Smooth muscle cell (in vitro differentiated cells): ENCODE measurements around the gene SORCS2. TPM values are rescaled to one million over a fixed set of nuclear protein-coding genes. Genes with fewer than 3 reads are reported as not detected.

Source experiments
- DNase-seq: peaks from one replicate; lab custom pipeline; 2025; ENCODE audit not compliant: unreplicated experiment; lab: John Stamatoyannopoulos, UW
- H2AFZ ChIP-seq: fragments of 200-600 bp; sonication (generic); 2 replicates; pipeline ENCODE4 v1.6.0; 2016; ENCODE audit warnings: antibody characterized with exemption, low read depth, mild to moderate bottlenecking
- H3F3A ChIP-seq: fragments of 200-600 bp; sonication (generic); 2 replicates; pipeline ENCODE4 v1.6.0; 2017; ENCODE audit warnings: antibody characterized with exemption, low read depth
- H3K27ac ChIP-seq: fragments of 200-600 bp; sonication (generic); 2 replicates; pipeline ENCODE4 v1.5.1; 2016; ENCODE audit warnings: low read depth, mild to moderate bottlenecking
- H3K27me3 ChIP-seq: fragments of 200-600 bp; sonication (generic); 2 replicates; pipeline ENCODE4 v1.6.1; 2016; ENCODE audit warnings: low read depth, mild to moderate bottlenecking
- H3K36me3 ChIP-seq: fragments of 200-600 bp; sonication (generic); 2 replicates; pipeline ENCODE4 v1.5.1; 2016; ENCODE audit warnings: low read depth
- H3K4me1 ChIP-seq: fragments of 200-600 bp; sonication (generic); 2 replicates; pipeline ENCODE4 v1.5.1; 2016; ENCODE audit warnings: low read depth
- H3K4me2 ChIP-seq: fragments of 200-600 bp; sonication (generic); 2 replicates; pipeline ENCODE4 v1.6.0; 2016; ENCODE audit warnings: mild to moderate bottlenecking
- H3K4me3 ChIP-seq: fragments of 200-600 bp; sonication (generic); 2 replicates; pipeline ENCODE4 v1.5.1; 2016; ENCODE audit warnings: mild to moderate bottlenecking
- H3K79me2 ChIP-seq: fragments of 200-600 bp; sonication (generic); 2 replicates; pipeline ENCODE4 v1.6.0; 2016; ENCODE audit warnings: low read depth, mild to moderate bottlenecking
- H3K9ac ChIP-seq: fragments of 200-600 bp; sonication (generic); 2 replicates; pipeline ENCODE4 v1.6.0; 2016; ENCODE audit warnings: low read depth
- H3K9me3 ChIP-seq: fragments of 200-600 bp; sonication (generic); replicated peaks from 2 replicates; pipeline ENCODE4 v1.5.1; 2016; ENCODE audit warnings: low read depth
- H4K20me1 ChIP-seq: fragments of 200-600 bp; sonication (generic); 2 replicates; pipeline ENCODE4 v1.6.0; 2016; ENCODE audit warnings: low read depth
- WGBS: methylation state at CpG from one replicate; pipeline ENCODE4 v1.1.7; 2016; ENCODE audit warnings: low lambda C conversion rate; 5-methylcytosine and 5-hydroxymethylcytosine counted together
- polyA plus RNA-seq: library from polyadenylated mRNA; unstranded; fragments of >200 nt; fragmentation: Nextera tagmentation; extraction: Ambion mirVana; gene quantifications from 2 replicates; pipeline ENCODE4 v1.2.1, GENCODE V29; 2016
- total RNA-seq: library from RNA; depleted of rRNA; stranded (reverse); fragments of >200 nt; gene quantifications from 2 replicates; pipeline ENCODE4 v1.2.3, GENCODE V29; 2014
- TF ChIP-seq, protein P1 (sequence below): fragments of 200-600 bp; sonication (generic); IDR thresholded peaks from 2 replicates; pipeline ENCODE4 v1.5.1; 2017; ENCODE audit warnings: borderline replicate concordance, mild to moderate bottlenecking, antibody characterized with exemption; ENCODE audit not compliant: insufficient read depth, poor library complexity, severe bottlenecking

Gene SORCS2
- total and polyA plus RNA-seq, 2 experiments from 2014 or later, result 5.2 to 9.3 TPM

DNA sequence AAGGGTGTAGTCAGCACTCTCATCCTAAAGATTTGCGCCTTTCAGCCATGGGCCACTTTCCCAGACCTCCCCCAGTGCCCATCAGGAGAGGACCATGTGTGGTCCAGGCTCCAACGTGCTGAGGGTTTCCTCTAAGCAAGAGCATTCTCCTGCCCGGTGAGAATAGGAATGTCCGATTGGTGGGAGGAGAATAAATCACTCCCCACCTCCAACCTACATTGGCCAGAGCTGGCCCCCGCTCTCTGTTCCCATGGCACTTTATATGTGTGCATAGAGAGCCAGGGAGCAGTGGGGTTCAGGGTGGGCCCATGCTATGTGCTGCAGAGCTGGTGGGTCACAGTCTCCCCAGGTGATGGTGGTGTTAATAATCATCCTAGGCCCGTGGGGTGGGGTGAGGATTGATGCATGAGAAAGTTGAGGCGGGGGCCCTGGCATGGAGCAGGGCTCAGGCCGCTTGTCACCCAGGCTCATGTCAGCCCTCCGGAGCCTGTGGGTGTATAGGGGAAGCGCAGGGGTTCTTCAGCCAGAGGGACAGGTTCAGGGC is 6.8 kb upstream of the SORCS2 start:
- Histone ChIP-seq H4K20me1 (no peaks in the 10 kb centered on the region), H3K4me3 (no peak overlapping the region), H3K27me3 (peaks cover 39% of the 10 kb centered on the region), H3K9me3 (no peaks in the 10 kb centered on the region), H3K27ac (no peak overlapping the region), H3K4me1 (no peaks in the 10 kb centered on the region), H3K9ac (no peak overlapping the region), H3K4me2 (no peak overlapping the region), H3F3A (no peaks in the 10 kb centered on the region), H3K36me3 (no peaks in the 10 kb centered on the region), H2AFZ (no peak overlapping the region), H3K79me2 (no peaks in the 10 kb centered on the region)
- 90% methylated on average over 10 of the region's 10 CpGs for WGBS
- TF ChIP-seq, protein P1, sequence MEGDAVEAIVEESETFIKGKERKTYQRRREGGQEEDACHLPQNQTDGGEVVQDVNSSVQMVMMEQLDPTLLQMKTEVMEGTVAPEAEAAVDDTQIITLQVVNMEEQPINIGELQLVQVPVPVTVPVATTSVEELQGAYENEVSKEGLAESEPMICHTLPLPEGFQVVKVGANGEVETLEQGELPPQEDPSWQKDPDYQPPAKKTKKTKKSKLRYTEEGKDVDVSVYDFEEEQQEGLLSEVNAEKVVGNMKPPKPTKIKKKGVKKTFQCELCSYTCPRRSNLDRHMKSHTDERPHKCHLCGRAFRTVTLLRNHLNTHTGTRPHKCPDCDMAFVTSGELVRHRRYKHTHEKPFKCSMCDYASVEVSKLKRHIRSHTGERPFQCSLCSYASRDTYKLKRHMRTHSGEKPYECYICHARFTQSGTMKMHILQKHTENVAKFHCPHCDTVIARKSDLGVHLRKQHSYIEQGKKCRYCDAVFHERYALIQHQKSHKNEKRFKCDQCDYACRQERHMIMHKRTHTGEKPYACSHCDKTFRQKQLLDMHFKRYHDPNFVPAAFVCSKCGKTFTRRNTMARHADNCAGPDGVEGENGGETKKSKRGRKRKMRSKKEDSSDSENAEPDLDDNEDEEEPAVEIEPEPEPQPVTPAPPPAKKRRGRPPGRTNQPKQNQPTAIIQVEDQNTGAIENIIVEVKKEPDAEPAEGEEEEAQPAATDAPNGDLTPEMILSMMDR, result no peak
- no peak for DNase-seq

DNA sequence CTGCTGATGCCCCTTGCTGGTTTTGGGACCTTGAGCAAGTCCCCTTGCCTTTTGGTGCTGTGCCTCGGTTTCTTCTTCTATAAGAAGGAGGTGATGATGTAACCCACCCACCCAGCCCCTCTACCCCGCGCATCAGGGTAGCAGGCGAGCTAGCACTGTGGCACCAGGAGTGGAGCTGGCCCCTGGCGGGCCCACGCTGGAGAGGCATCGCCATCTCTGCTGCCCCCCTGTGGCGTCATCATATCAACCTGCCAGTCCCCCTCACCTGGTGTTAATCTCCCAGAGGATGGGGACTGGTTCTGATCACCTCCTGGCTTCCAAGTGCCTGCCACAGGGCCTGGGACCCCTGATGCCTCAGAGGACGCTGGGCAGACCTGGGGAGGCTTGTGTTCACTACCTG is 6.3 kb upstream of the SORCS2 start:
- TF ChIP-seq, protein P1, result peak; percentile 20
- no peaks in the 10 kb centered on the region for H3K9me3 ChIP-seq
- DNase-seq, result no peak

DNA sequence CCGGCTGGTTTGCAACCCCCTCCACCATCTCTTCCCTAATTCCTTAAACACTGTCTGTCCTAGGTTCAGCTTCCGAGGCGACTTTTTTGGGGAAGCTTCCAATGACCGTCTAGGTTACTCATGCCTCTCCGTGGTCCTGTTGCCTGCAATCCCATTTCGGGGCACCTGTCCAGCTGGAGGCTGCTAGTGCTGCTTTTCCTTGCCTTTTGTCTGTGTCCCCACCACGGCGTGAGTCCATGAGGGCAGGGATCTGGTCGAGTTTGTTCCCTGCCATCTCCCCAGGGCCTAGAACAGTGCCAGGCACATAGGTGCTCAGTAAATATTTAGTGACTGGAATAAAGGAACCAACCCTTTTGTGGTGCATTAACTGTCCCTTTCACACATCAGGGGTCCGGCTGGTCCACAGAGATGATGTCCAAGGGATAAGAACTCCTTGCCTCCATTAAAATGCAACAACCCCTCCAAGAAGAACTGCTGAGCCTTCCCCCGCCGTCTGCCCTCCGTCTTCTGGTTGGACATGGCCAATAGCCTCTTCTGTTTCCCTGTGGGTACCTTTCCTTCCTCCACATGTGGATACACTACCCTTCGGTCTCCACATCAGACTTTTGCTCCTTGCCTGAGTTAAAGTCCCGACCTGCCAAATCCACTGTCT is 5.7 kb upstream of the SORCS2 start:
- DNase-seq, result no peak

More for the DNA sequence above, 6.3 kb upstream of the SORCS2 start:
- Histone ChIP-seq H3K4me2 (no peak overlapping the region), H3K79me2 (no peaks in the 10 kb centered on the region), H3K27me3 (peaks cover 44% of the 10 kb centered on the region), H2AFZ (no peak overlapping the region), H3K4me3 (no peak overlapping the region), H3K36me3 (no peaks in the 10 kb centered on the region), H3K4me1 (no peaks in the 10 kb centered on the region), H4K20me1 (no peaks in the 10 kb centered on the region), H3K27ac (no peak overlapping the region), H3K9ac (no peak overlapping the region), H3F3A (no peaks in the 10 kb centered on the region)
- 60% methylated on average over 9 of the region's 9 CpGs for WGBS

More for the DNA sequence above, 5.7 kb upstream of the SORCS2 start:
- no peaks in the 10 kb centered on the region for H4K20me1 ChIP-seq
- H3F3A ChIP-seq, result no peaks in the 10 kb centered on the region
- no peak overlapping the region for H2AFZ ChIP-seq
- 80% methylated on average over 15 of the region's 15 CpGs for WGBS
- H3K4me1 ChIP-seq, result no peaks in the 10 kb centered on the region
- no peak overlapping the region for H3K4me2 ChIP-seq
- no peak overlapping the region for H3K4me3 ChIP-seq
- no peaks in the 10 kb centered on the region for H3K36me3 ChIP-seq
- H3K27ac ChIP-seq, result no peak overlapping the region
- TF ChIP-seq, protein P1, result no peak
- H3K9ac ChIP-seq, result no peak overlapping the region
- no peaks in the 10 kb centered on the region for H3K79me2 ChIP-seq
- peaks cover 50% of the 10 kb centered on the region for H3K27me3 ChIP-seq
- H3K9me3 ChIP-seq, result no peaks in the 10 kb centered on the region
